Brain microvascular endothelial cell (primary cell): ENCODE results near the gene NFRKB.
"Not testable (repeated sequence)": the region's sequence is repeated elsewhere in the genome, so short reads cannot be mapped to it uniquely, and the experiment has no call there.

Experiments
- DNase-seq: peaks from one replicate; pipeline ENCODE4 v3.0.0-alpha.2; 2020
- H3K27ac ChIP-seq: fragments of 250-450 bp; sonication (Bioruptor Pico); 2 replicates; pipeline ENCODE4 v1.5.1; 2020; ENCODE audit warnings: mild to moderate bottlenecking, moderate library complexity
- H3K27me3 ChIP-seq: fragments of 250-450 bp; sonication (Bioruptor Pico); replicated peaks from 2 replicates; pipeline ENCODE4 v1.5.1; 2020; ENCODE audit warnings: mild to moderate bottlenecking
- H3K36me3 ChIP-seq: fragments of 250-450 bp; sonication (Bioruptor Pico); replicated peaks from 2 replicates; pipeline ENCODE4 v1.5.1; 2020; ENCODE audit warnings: mild to moderate bottlenecking
- H3K4me3 ChIP-seq: 2 replicates; pipeline ENCODE4 v1.5.1; 2011; ENCODE audit warnings: low read depth, mild to moderate bottlenecking, control low read depth, low read length, moderate library complexity
- in situ Hi-C: cut with HindIII; loops from 2 replicates; pipeline ENCODE4 v1.10.0; 2017; ENCODE audit warnings: low sequenced_read_pairs, low pct_ligation_motif_present
- TF ChIP-seq, protein P1 (sequence below): IDR thresholded peaks from 2 replicates; pipeline ENCODE4 v1.5.1; 2011; ENCODE audit warnings: low read depth, mild to moderate bottlenecking, moderate library complexity, low read length, control low read depth, inconsistent platforms; ENCODE audit errors: missing control alignments

Gene NFRKB

DNA sequence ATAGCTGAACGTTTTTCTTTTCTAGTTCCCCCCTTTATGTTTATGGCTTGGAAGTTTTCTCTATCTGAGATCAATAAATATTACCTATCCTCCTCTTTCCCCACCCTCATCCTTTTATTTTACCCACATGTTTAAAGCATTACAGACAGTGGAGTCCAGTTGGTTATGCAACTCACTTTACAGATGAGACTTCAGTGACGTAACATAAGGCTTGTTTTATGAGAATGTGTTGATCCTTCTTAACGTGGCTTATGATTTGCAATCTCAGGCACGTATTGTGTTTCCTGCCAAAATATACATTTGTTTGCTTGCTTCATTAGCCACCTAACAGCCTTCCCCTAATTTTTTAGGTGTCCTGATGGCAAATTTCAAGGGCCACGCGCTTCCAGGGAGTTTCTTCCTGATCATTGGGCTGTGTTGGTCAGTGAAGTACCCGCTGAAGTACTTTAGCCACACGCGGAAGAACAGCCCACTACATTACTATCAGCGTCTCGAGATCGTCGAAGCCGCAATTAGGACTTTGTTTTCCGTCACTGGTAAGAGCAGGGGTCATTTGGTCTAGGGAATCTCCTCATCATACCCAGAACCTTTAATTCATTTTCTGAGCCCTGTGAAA lies 43.1 kb downstream of the NFRKB start:
- H3K27ac ChIP-seq, result no peak overlapping the region
- TF ChIP-seq, protein P1, sequence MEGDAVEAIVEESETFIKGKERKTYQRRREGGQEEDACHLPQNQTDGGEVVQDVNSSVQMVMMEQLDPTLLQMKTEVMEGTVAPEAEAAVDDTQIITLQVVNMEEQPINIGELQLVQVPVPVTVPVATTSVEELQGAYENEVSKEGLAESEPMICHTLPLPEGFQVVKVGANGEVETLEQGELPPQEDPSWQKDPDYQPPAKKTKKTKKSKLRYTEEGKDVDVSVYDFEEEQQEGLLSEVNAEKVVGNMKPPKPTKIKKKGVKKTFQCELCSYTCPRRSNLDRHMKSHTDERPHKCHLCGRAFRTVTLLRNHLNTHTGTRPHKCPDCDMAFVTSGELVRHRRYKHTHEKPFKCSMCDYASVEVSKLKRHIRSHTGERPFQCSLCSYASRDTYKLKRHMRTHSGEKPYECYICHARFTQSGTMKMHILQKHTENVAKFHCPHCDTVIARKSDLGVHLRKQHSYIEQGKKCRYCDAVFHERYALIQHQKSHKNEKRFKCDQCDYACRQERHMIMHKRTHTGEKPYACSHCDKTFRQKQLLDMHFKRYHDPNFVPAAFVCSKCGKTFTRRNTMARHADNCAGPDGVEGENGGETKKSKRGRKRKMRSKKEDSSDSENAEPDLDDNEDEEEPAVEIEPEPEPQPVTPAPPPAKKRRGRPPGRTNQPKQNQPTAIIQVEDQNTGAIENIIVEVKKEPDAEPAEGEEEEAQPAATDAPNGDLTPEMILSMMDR, result no peak
- in situ Hi-C loops, result no loop called here

DNA sequence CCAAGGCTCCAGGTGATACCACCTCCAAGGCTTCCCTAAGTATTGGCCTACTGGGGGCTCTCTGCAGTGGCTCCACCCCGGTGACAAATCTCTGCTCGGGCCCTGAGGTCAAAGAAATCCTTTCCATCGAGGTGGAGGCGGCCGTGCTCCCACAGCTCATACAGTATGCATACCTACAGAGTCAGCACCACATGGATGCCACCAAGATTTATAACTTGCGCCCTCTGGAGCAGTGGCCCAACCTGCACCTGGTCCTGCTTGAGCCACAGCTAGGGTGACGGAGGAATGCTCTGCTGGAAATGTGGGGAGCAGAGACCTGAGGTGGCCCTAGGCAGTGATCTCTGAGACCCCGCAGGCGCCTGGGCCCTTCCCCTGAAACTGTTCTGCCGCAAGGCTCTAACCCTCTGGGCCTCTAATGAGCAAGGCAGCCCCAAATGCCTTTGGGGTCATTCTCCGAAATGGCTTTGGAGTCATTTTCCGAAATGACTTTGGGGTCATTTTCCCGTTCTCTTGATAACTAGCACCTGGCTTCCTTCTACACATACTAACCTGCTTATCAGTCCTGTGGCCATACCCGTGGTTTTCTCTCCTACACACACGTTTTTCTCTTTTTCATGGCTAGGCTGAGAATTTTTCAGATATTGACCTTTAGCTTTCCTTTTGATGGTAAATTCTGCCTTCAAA lies 45.8 kb downstream of the NFRKB start:
- DNase-seq, result no peak
- no peaks in the 10 kb centered on the region for H3K27me3 ChIP-seq
- TF ChIP-seq, protein P1, result no peak
- no peak overlapping the region for H3K4me3 ChIP-seq
- no peak overlapping the region for H3K27ac ChIP-seq
- no peaks in the 10 kb centered on the region for H3K36me3 ChIP-seq
- in situ Hi-C loops, result no loop called here

More for the DNA sequence above, 43.1 kb downstream of the NFRKB start:
- Histone ChIP-seq H3K27me3 (no peaks in the 10 kb centered on the region), H3K36me3 (no peaks in the 10 kb centered on the region), H3K4me3 (no peak overlapping the region)
- no peak for DNase-seq

DNA sequence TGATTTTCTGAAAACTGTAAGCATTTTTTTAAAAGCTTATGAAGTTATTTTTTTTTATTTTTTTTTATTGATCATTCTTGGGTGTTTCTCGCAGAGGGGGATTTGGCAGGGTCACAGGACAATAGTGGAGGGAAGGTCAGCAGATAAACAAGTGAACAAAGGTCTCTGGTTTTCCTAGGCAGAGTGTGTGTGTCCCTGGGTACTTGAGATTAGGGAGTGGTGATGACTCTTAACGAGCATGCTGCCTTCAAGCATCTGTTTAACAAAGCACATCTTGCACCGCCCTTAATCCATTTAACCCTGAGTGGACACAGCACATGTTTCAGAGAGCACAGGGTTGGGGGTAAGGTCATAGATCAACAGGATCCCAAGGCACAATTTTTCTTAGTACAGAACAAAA lies 48.0 kb downstream of the NFRKB start:
- H3K4me3 ChIP-seq, H3K27ac ChIP-seq, H3K36me3 ChIP-seq, H3K27me3 ChIP-seq, in situ Hi-C loops, DNase-seq: not testable (repeated sequence)

DNA sequence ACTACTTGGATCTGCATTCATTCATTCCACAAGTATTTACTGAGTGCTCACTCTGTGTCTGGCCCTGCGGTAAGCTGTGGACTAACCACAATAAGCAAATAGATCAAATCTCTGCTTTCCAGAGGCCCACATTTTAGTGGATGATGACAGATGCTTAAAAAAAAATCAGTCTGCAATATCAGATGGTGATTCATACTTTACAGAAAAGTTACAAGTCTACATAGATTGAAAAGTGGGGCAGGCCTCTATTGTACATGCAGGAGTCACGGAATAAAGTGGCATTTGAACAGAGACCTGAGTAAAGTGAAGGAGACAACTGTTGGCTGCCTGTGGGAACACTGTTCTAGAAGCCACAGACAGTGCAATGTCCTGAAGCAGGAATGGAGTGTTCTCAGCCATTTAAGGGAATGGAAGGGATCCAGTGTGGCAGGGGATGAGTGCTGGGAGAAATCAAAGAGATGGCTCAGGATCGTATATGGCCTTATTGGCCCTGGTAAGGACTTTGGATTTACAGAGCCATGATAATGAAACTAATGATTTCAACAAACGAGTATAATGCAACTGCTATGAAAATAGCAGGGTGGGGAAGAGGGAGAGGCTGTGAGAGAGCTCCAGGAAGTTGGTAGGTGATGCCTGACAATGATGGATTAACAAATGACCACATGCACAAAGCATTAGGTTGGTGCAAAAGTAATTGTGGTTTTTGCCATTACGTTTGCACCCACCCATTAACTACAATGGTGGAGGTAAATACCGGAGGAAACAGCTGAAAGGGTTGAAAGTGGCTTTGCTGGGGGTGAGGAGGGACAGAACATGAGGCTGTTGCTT lies 48.7 kb downstream of the NFRKB start:
- Histone ChIP-seq H3K36me3 (no peaks in the 10 kb centered on the region), H3K4me3 (no peak overlapping the region), H3K27ac (no peak overlapping the region), H3K27me3 (no peaks in the 10 kb centered on the region)
- peak; percentile 95 for DNase-seq
- in situ Hi-C loops, result no loop called here
- TF ChIP-seq, protein P1, result no peak
